ENCODE data around the gene TFPI. TPM values are rescaled to one million over a fixed set of nuclear protein-coding genes. Genes with fewer than 3 reads are reported as not detected.

Gene TFPI
- total and polyA plus RNA-seq, 2 donors (not counting 1 experiment from before 2014, with no cell fraction given) = 117 to 274 TPM

- H3K79me2 ChIP-seq (ENCODE audit: control insufficient read depth, insufficient read depth, low read length) = no peaks in the 10 kb centered on the region
- no peaks in the 10 kb centered on the region for H4K20me1 ChIP-seq (ENCODE audit: control insufficient read depth, extremely low read depth, insufficient read depth, low read length)
- H3K27ac ChIP-seq (ENCODE audit: insufficient read depth, low read length) = no peak overlapping the region
- no peaks in the 10 kb centered on the region for H3K36me3 ChIP-seq (ENCODE audit: control insufficient read depth, insufficient read depth, low read length)
- DNase-seq (ENCODE audit: low read depth in 2 of 2) = no peak
- H3K27me3 ChIP-seq (ENCODE audit: control insufficient read depth, insufficient read depth, low read length) = no peaks in the 10 kb centered on the region
- no peaks in the 10 kb centered on the region for H3K4me1 ChIP-seq (ENCODE audit: control insufficient read depth, extremely low read depth, insufficient read depth, low read length)
- H3K9me3 ChIP-seq (ENCODE audit: control insufficient read depth, insufficient read depth, low read depth, low read length) = no peaks in the 10 kb centered on the region
- H3K4me3 ChIP-seq (replicated peaks in 1 of 4; ENCODE audit: control extremely low read depth in 1 of 4, insufficient read depth in 1 of 4, low read depth in 3 of 4, low read length in 4 of 4) = no peak overlapping the region
- H2AFZ ChIP-seq (ENCODE audit: low read length) = no peak overlapping the region
- no peak overlapping the region for H3K9ac ChIP-seq (ENCODE audit: insufficient read depth, low read length)
- H3K4me2 ChIP-seq (ENCODE audit: extremely low read depth, insufficient read depth, low read length) = no peak overlapping the region
- TF ChIP-seq EZH2 (IDR thresholded peaks at IDR 0.05; ENCODE audit: low read length, missing control alignments) = no peak
- TF ChIP-seq CTCF (conservative IDR thresholded peaks at IDR 0.05 in 1 of 2, IDR thresholded peaks at IDR 0.05 in 1 of 2; ENCODE audit: low read depth in 1 of 2, low read length in 2 of 2) = no peak
Observed at GRCh38 chr2:187482796-187483195, 71.4 kb downstream of the TFPI start.

GRCh38 chr2:187481543-187481942, 72.7 kb downstream of the TFPI start:
- no peak overlapping the region for H3K4me2 ChIP-seq (ENCODE audit: extremely low read depth, insufficient read depth, low read length)
- H3K27me3 ChIP-seq (ENCODE audit: control insufficient read depth, insufficient read depth, low read length) = no peaks in the 10 kb centered on the region
- DNase-seq (ENCODE audit: low read depth in 2 of 2) = no peak
- H2AFZ ChIP-seq (ENCODE audit: low read length) = no peak overlapping the region
- no peaks in the 10 kb centered on the region for H4K20me1 ChIP-seq (ENCODE audit: control insufficient read depth, extremely low read depth, insufficient read depth, low read length)
- no peaks in the 10 kb centered on the region for H3K36me3 ChIP-seq (ENCODE audit: control insufficient read depth, insufficient read depth, low read length)
- no peaks in the 10 kb centered on the region for H3K9me3 ChIP-seq (ENCODE audit: control insufficient read depth, insufficient read depth, low read depth, low read length)
- H3K9ac ChIP-seq (ENCODE audit: insufficient read depth, low read length) = no peak overlapping the region
- no peaks in the 10 kb centered on the region for H3K79me2 ChIP-seq (ENCODE audit: control insufficient read depth, insufficient read depth, low read length)
- no peak overlapping the region for H3K27ac ChIP-seq (ENCODE audit: insufficient read depth, low read length)
- no peaks in the 10 kb centered on the region for H3K4me1 ChIP-seq (ENCODE audit: control insufficient read depth, extremely low read depth, insufficient read depth, low read length)
- TF ChIP-seq EZH2 (IDR thresholded peaks at IDR 0.05; ENCODE audit: low read length, missing control alignments) (no peak), CTCF (conservative IDR thresholded peaks at IDR 0.05 in 1 of 2, IDR thresholded peaks at IDR 0.05 in 1 of 2; ENCODE audit: low read depth in 1 of 2, low read length in 2 of 2) (no peak)
- no peak overlapping the region for H3K4me3 ChIP-seq (replicated peaks in 1 of 4; ENCODE audit: control extremely low read depth in 1 of 4, insufficient read depth in 1 of 4, low read depth in 3 of 4, low read length in 4 of 4)

DNA sequence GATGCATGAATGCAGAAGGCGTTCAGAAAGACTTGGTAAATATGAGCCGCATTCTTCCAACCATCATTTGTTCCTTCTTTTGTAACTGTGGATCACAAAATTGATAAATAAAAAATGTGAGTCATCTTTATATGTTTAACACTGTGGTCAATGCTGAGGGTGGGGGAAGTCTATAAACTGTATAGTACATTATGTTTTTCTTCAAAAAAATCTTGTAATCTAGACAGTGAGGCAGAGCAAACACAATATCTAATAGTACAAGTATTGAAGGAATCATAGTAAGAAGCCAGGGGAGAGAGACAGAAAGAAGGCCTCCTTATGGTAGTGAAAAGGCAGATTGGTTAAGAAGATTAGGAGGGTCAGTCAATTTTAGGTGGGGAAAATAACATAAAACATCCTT, 75.5 kb downstream of the TFPI start:
- Histone ChIP-seq H3K9me3 (ENCODE audit: control insufficient read depth, insufficient read depth, low read depth, low read length) (no peaks in the 10 kb centered on the region), H3K4me2 (ENCODE audit: extremely low read depth, insufficient read depth, low read length) (no peak overlapping the region), H3K27ac (ENCODE audit: insufficient read depth, low read length) (no peak overlapping the region), H3K4me3 (replicated peaks in 1 of 4; ENCODE audit: control extremely low read depth in 1 of 4, insufficient read depth in 1 of 4, low read depth in 3 of 4, low read length in 4 of 4) (no peak overlapping the region), H3K36me3 (ENCODE audit: control insufficient read depth, insufficient read depth, low read length) (no peaks in the 10 kb centered on the region), H2AFZ (ENCODE audit: low read length) (no peak overlapping the region), H3K9ac (ENCODE audit: insufficient read depth, low read length) (no peak overlapping the region), H3K79me2 (ENCODE audit: control insufficient read depth, insufficient read depth, low read length) (no peaks in the 10 kb centered on the region), H3K4me1 (ENCODE audit: control insufficient read depth, extremely low read depth, insufficient read depth, low read length) (no peaks in the 10 kb centered on the region), H3K27me3 (ENCODE audit: control insufficient read depth, insufficient read depth, low read length) (no peaks in the 10 kb centered on the region), H4K20me1 (ENCODE audit: control insufficient read depth, extremely low read depth, insufficient read depth, low read length) (no peaks in the 10 kb centered on the region)
- DNase-seq (ENCODE audit: low read depth in 2 of 2) = peak in 1 of 2 donors; percentile 39
- TF ChIP-seq CTCF (conservative IDR thresholded peaks at IDR 0.05 in 1 of 2, IDR thresholded peaks at IDR 0.05 in 1 of 2; ENCODE audit: low read depth in 1 of 2, low read length in 2 of 2) (no peak), EZH2 (IDR thresholded peaks at IDR 0.05; ENCODE audit: low read length, missing control alignments) (no peak)

Measured in fibroblast of lung (primary cell).